Liver (tissue), 9 donors: ENCODE measurements around the gene FBXO34. TPM values are rescaled to one million over a fixed set of nuclear protein-coding genes. Genes with fewer than 3 reads are reported as not detected.

Experiments used
- DNase-seq: peaks from one replicate; pipeline ENCODE4 v3.0.0-alpha.2; 2017; ENCODE audit warnings: low spot score
- H3K27ac ChIP-seq, 2 donors: one replicate each; pipeline ENCODE4 v1.7.0; 2013; ENCODE audit warnings: inconsistent platforms in 2 of 2, low read length in 2 of 2, control low read depth in 1 of 2, low read depth in 1 of 2, mild to moderate bottlenecking in 1 of 2
- H3K27me3 ChIP-seq, 4 donors: one replicate each; pipeline versions ENCODE4 v1.6.1 to v1.7.0; 2013; ENCODE audit warnings: low read length in 3 of 4, inconsistent platforms in 1 of 4, mild to moderate bottlenecking in 1 of 4, moderate library complexity in 1 of 4; ENCODE audit not compliant: control insufficient read depth in 4 of 4, insufficient read depth in 4 of 4
- H3K36me3 ChIP-seq, 4 donors: one replicate each; pipeline versions ENCODE4 v1.6.1 to v1.7.0; 2013; ENCODE audit warnings: low read length in 3 of 4, mild to moderate bottlenecking in 3 of 4, low read depth in 1 of 4, moderate library complexity in 1 of 4; ENCODE audit not compliant: control insufficient read depth in 4 of 4, insufficient read depth in 3 of 4
- H3K4me1 ChIP-seq, 4 donors: one replicate each; pipeline versions ENCODE4 v1.6.1 to v1.7.0; 2013; ENCODE audit warnings: low read length in 3 of 4, mild to moderate bottlenecking in 3 of 4, moderate library complexity in 1 of 4; ENCODE audit not compliant: control insufficient read depth in 4 of 4, insufficient read depth in 4 of 4
- H3K4me3 ChIP-seq, 3 donors: one replicate each; pipeline versions ENCODE4 v1.6.1 to v1.7.0; 2013; ENCODE audit warnings: low read length in 3 of 3, control low read depth in 1 of 3, low read depth in 1 of 3, mild to moderate bottlenecking in 1 of 3
- H3K9ac ChIP-seq, 2 donors: one replicate each; pipeline ENCODE4 v1.7.0; 2013; ENCODE audit warnings: low read length in 2 of 2, mild to moderate bottlenecking in 2 of 2, moderate library complexity in 2 of 2, control low read depth in 1 of 2, low read depth in 1 of 2
- H3K9me3 ChIP-seq, 4 donors: one replicate each; pipeline versions ENCODE4 v1.6.1 to v1.7.0; 2013; ENCODE audit warnings: low read length in 3 of 4; ENCODE audit not compliant: control insufficient read depth in 4 of 4
- ATF3 ChIP-seq: IDR thresholded peaks from 2 replicates; pipeline ENCODE4 v1.6.1; 2016; ENCODE audit warnings: antibody characterized with exemption
- CTCF ChIP-seq: fragments of 150-350 bp; IDR thresholded peaks from 2 replicates; pipeline ENCODE4 v1.5.1; 2017; ENCODE audit warnings: improper control_type of control experiment, low read depth, low read length; ENCODE audit not compliant: missing input control
- EGR1 ChIP-seq, 2 donors: IDR thresholded peaks; 2 replicates each; pipeline ENCODE4 v1.6.1; 2016 to 2018; ENCODE audit warnings: antibody characterized with exemption in 2 of 2, low read depth in 2 of 2
- FOXA1 ChIP-seq: IDR thresholded peaks from 2 replicates; pipeline ENCODE4 v1.6.1; 2016; ENCODE audit warnings: antibody characterized with exemption
- FOXA2 ChIP-seq: IDR thresholded peaks from 2 replicates; pipeline ENCODE4 v1.6.1; 2016; ENCODE audit warnings: antibody characterized with exemption
- GABPA ChIP-seq, 2 donors: IDR thresholded peaks in 1 of 2; conservative IDR thresholded peaks in 1 of 2; 2 replicates each; pipeline ENCODE4 v1.6.1; 2016; ENCODE audit warnings: antibody characterized with exemption in 2 of 2, mild to moderate bottlenecking in 1 of 2, moderate library complexity in 1 of 2
- HNF4A ChIP-seq, 2 donors: conservative IDR thresholded peaks; 2 replicates each; pipeline ENCODE4 v1.6.1; 2016; ENCODE audit warnings: antibody characterized with exemption in 2 of 2, mild to moderate bottlenecking in 2 of 2
- HNF4G ChIP-seq: IDR thresholded peaks from 2 replicates; pipeline ENCODE4 v1.6.1; 2016; ENCODE audit warnings: antibody characterized with exemption
- JUND ChIP-seq, 2 donors: IDR thresholded peaks; 2 replicates each; pipeline ENCODE4 v1.6.1; 2016; ENCODE audit warnings: antibody characterized with exemption in 2 of 2
- MAX ChIP-seq: IDR thresholded peaks from 2 replicates; pipeline ENCODE4 v1.6.1; 2016; ENCODE audit warnings: antibody characterized with exemption
- NR2F2 ChIP-seq: IDR thresholded peaks from 2 replicates; pipeline ENCODE4 v1.6.1; 2016; ENCODE audit warnings: antibody characterized with exemption
- RAD21 ChIP-seq, 2 donors: IDR thresholded peaks; 2 replicates each; pipeline ENCODE4 v1.6.1; 2016; ENCODE audit warnings: antibody characterized with exemption in 2 of 2, mild to moderate bottlenecking in 2 of 2
- REST ChIP-seq: IDR thresholded peaks from 2 replicates; pipeline ENCODE4 v1.6.1; 2016; ENCODE audit warnings: antibody characterized with exemption, mild to moderate bottlenecking
- RXRA ChIP-seq, 2 donors: IDR thresholded peaks; 2 replicates each; pipeline ENCODE4 v1.6.1; 2017 to 2018; ENCODE audit warnings: antibody characterized with exemption in 2 of 2, mild to moderate bottlenecking in 1 of 2
- SP1 ChIP-seq: IDR thresholded peaks from 2 replicates; pipeline ENCODE4 v1.6.1; 2018; ENCODE audit warnings: antibody characterized with exemption, mild to moderate bottlenecking
- YY1 ChIP-seq: IDR thresholded peaks from 2 replicates; pipeline ENCODE4 v1.6.1; 2016; ENCODE audit warnings: antibody characterized with exemption, mild to moderate bottlenecking
- ZBTB33 ChIP-seq: IDR thresholded peaks from 2 replicates; pipeline ENCODE4 v1.6.1; 2016; ENCODE audit warnings: antibody characterized with exemption
- WGBS: extraction: QIAGEN DNeasy Blood & Tissue Kit; methylation state at CpG from one replicate; pipeline ENCODE4 v1.1.7; 2013; 5-methylcytosine and 5-hydroxymethylcytosine counted together
- polyA plus RNA-seq, 2 donors: library from polyadenylated mRNA; stranded (reverse) in 1 of 2; unstranded in 1 of 2; fragments of 200-250 nt in 1 of 2; fragments of >200 nt in 1 of 2; fragmentation: Nextera tagmentation in 1 of 2; extraction: Ambion mirVana in 1 of 2; gene quantifications; one replicate each; pipeline versions ENCODE4 v1.2.1 to v1.2.3, GENCODE V29; 2013 to 2015
- total RNA-seq, 2 donors: library from RNA; depleted of rRNA; stranded (reverse); fragments of >200 nt; gene quantifications; one replicate each; pipeline ENCODE4 v1.2.3, GENCODE V29; 2014
- donor health status: healthy.
- donor health status: healthy.
- donor health status: healthy.
- donor health status: healthy.
- donor health status: healthy.

Gene FBXO34
- total and polyA plus RNA-seq, 4 donors = 4.2 to 25.8 (median 10.1) TPM

GRCh38 chr14:55373784-55374705 is 102.8 kb downstream of the FBXO34 start:
- Histone ChIP-seq H3K4me1 (no peaks in the 10 kb centered on the region), H3K27ac (no peak overlapping the region), H3K4me3 (no peak overlapping the region), H3K27me3 (no peaks in the 10 kb centered on the region), H3K36me3 (peaks cover 7 to 44% (median 37%) of the 10 kb centered on the region in 4 donors), H3K9me3 (no peaks in the 10 kb centered on the region), H3K9ac (no peak overlapping the region)
- no peak for DNase-seq
- no peak for TF ChIP-seq JUND (IDR thresholded peaks at IDR 0.05)
- no peak for TF ChIP-seq FOXA2
- TF ChIP-seq REST = no peak
- TF ChIP-seq SP1 = no peak
- TF ChIP-seq HNF4G = no peak
- no peak for TF ChIP-seq NR2F2
- TF ChIP-seq ZBTB33 = no peak
- no peak for TF ChIP-seq ATF3
- TF ChIP-seq HNF4A (conservative IDR thresholded peaks at IDR 0.05) = no peak
- no peak for TF ChIP-seq YY1
- no peak for TF ChIP-seq EGR1 (IDR thresholded peaks at IDR 0.05; ENCODE audit: low read depth in 2 of 2)
- no peak for TF ChIP-seq CTCF
- no peak for TF ChIP-seq RXRA (IDR thresholded peaks at IDR 0.05)
- TF ChIP-seq FOXA1 = no peak
- no peak for TF ChIP-seq RAD21 (IDR thresholded peaks at IDR 0.05)
- no peak for TF ChIP-seq MAX
- no peak for TF ChIP-seq GABPA (IDR thresholded peaks at IDR 0.05 in 1 of 2, conservative IDR thresholded peaks at IDR 0.05 in 1 of 2)
- WGBS = 80% methylated on average over 5 of the region's 5 CpGs
